Uterus (tissue), 4 donors: Measurements from ENCODE around the gene CPSF3. TPM values are rescaled to one million over a fixed set of nuclear protein-coding genes. Genes with fewer than 3 reads are reported as not detected.

Experiments
- DNase-seq, 2 donors: peaks; one replicate each; pipeline ENCODE4 v3.0.0-alpha.2; 2019 to 2020
- H3K27ac ChIP-seq, 2 donors: fragments of 200-600 bp; sonication (generic); 1 replicate in 1 of 2; 2 replicates in 1 of 2; pipeline ENCODE4 v1.5.1; 2016 to 2018
- H3K27me3 ChIP-seq, 2 donors: fragments of 200-600 bp; sonication (generic); one replicate each; pipeline ENCODE4 v1.5.1; 2018 to 2019; ENCODE audit warnings: control low read depth in 1 of 2
- H3K36me3 ChIP-seq, 2 donors: fragments of 200-600 bp; sonication (generic); one replicate each; pipeline ENCODE4 v1.5.1; 2019; ENCODE audit warnings: control low read depth in 1 of 2
- H3K4me1 ChIP-seq, 2 donors: fragments of 200-600 bp; sonication (generic); one replicate each; pipeline ENCODE4 v1.5.1; 2018 to 2019; ENCODE audit warnings: control low read depth in 1 of 2
- H3K4me3 ChIP-seq, 2 donors: fragments of 200-600 bp; sonication (generic); 1 replicate in 1 of 2; 2 replicates in 1 of 2; pipeline ENCODE4 v1.5.1; 2018 to 2019; ENCODE audit warnings: mild to moderate bottlenecking in 1 of 2
- H3K9me3 ChIP-seq, 2 donors: fragments of 200-600 bp; sonication (generic); one replicate each; pipeline ENCODE4 v1.5.1; 2019; ENCODE audit warnings: control low read depth in 1 of 2
- CTCF ChIP-seq, 4 experiments: fragments of 200-600 bp in 2 of 4; fragments of 450-650 bp in 2 of 4; sonication (generic) in 2 of 4; IDR thresholded peaks; one replicate each; pipeline ENCODE4 v1.5.1; 2016 to 2019; ENCODE audit warnings: antibody characterized with exemption in 4 of 4, mild to moderate bottlenecking in 2 of 4, moderate library complexity in 1 of 4
- POLR2A ChIP-seq, 2 donors: fragments of 450-650 bp; IDR thresholded peaks; one replicate each; pipeline ENCODE4 v1.6.1; 2016; ENCODE audit warnings: antibody characterized with exemption in 2 of 2, mild to moderate bottlenecking in 1 of 2, moderate library complexity in 1 of 2
- intact Hi-C: fragments of 100-400 bp; cut with DNase I; formaldehyde crosslinking; loops from one replicate; pipeline ENCODE4 v1.15.1; 2023; ENCODE audit warnings: low total_unique reads
- total RNA-seq, 4 donors: library from RNA; depleted of rRNA in 3 of 4; stranded (reverse); fragments of >200 nt in 3 of 4; gene quantifications; one replicate each; pipeline versions ENCODE4 v1.1.0 to v1.2.4, GENCODE V29; 2014 to 2023
- donor health status: DM: yes; HTN: yes; CAD: no.

CPSF3 gene
- total RNA-seq, 4 donors from 2014 or later, result 7.2 to 45.2 (median 30.3) TPM

- DNase-seq, result no peak
- no peaks in the 10 kb centered on the region for H3K36me3 ChIP-seq
- no peaks in the 10 kb centered on the region for H3K27me3 ChIP-seq
- H3K9me3 ChIP-seq, result no peaks in the 10 kb centered on the region
- no peak overlapping the region for H3K27ac ChIP-seq
- intact Hi-C loops, result no loop called here
- no peak overlapping the region for H3K4me3 ChIP-seq
- TF ChIP-seq POLR2A (IDR thresholded peaks at IDR 0.05), result no peak
- TF ChIP-seq CTCF (IDR thresholded peaks at IDR 0.05), result no peak
- H3K4me1 ChIP-seq, result no peaks in the 10 kb centered on the region
These were observed 41.7 kb downstream of the CPSF3 start for GRCh38 chr2:9465170-9465569.

GRCh38 chr2:9466147-9466683 is 42.8 kb downstream of the CPSF3 start:
- Histone ChIP-seq H3K4me1 (no peaks in the 10 kb centered on the region), H3K27ac (no peak overlapping the region), H3K4me3 (no peak overlapping the region), H3K9me3 (no peaks in the 10 kb centered on the region), H3K27me3 (no peaks in the 10 kb centered on the region), H3K36me3 (no peaks in the 10 kb centered on the region)
- intact Hi-C loops, result no loop called here
- DNase-seq, result no peak
- TF ChIP-seq POLR2A (IDR thresholded peaks at IDR 0.05) (no peak), CTCF (IDR thresholded peaks at IDR 0.05) (no peak)

- H3K4me3 ChIP-seq, result no peak overlapping the region
- TF ChIP-seq CTCF (IDR thresholded peaks at IDR 0.05) (no peak), POLR2A (IDR thresholded peaks at IDR 0.05) (no peak)
- intact Hi-C loops, result no loop called here
- no peaks in the 10 kb centered on the region for H3K4me1 ChIP-seq
- no peak overlapping the region for H3K27ac ChIP-seq
- no peaks in the 10 kb centered on the region for H3K36me3 ChIP-seq
- H3K9me3 ChIP-seq, result no peaks in the 10 kb centered on the region
- no peaks in the 10 kb centered on the region for H3K27me3 ChIP-seq
- no peak for DNase-seq
These were observed 44.2 kb downstream of the CPSF3 start for GRCh38 chr2:9467687-9468086.

GRCh38 chr2:9471206-9471605 is 47.8 kb downstream of the CPSF3 start:
- no peak for TF ChIP-seq CTCF (IDR thresholded peaks at IDR 0.05)
- no peak for TF ChIP-seq POLR2A (IDR thresholded peaks at IDR 0.05)
- H3K27me3 ChIP-seq, result no peaks in the 10 kb centered on the region
- no peaks in the 10 kb centered on the region for H3K9me3 ChIP-seq
- intact Hi-C loops, result no loop called here
- no peak for DNase-seq
- no peaks in the 10 kb centered on the region for H3K36me3 ChIP-seq
- H3K4me1 ChIP-seq, result no peaks in the 10 kb centered on the region
- H3K27ac ChIP-seq, result no peak overlapping the region
- no peak overlapping the region for H3K4me3 ChIP-seq

GRCh38 chr2:9472511-9472910 is 49.1 kb downstream of the CPSF3 start:
- Histone ChIP-seq H3K9me3 (no peaks in the 10 kb centered on the region), H3K4me3 (no peak overlapping the region), H3K27me3 (no peaks in the 10 kb centered on the region), H3K36me3 (no peaks in the 10 kb centered on the region), H3K27ac (no peak overlapping the region), H3K4me1 (no peaks in the 10 kb centered on the region)
- intact Hi-C loops, result no loop called here
- no peak for DNase-seq
- TF ChIP-seq POLR2A (IDR thresholded peaks at IDR 0.05) (no peak), CTCF (IDR thresholded peaks at IDR 0.05) (no peak)
